ENCODE results near the gene MYOCOS.
"Not testable (repeated sequence)": the region's sequence is repeated elsewhere in the genome, so short reads cannot be mapped to it uniquely, and the experiment has no call there.

The MYOCOS gene

GRCh38 chr1:171627020-171627419 is 5.0 kb downstream of the MYOCOS start:
- no peak for DNase-seq

GRCh38 chr1:171628225-171628624 is 6.2 kb downstream of the MYOCOS start:
- no peak for DNase-seq

- no peak for DNase-seq
Measured at GRCh38 chr1:171635661-171636060, 13.6 kb downstream of the MYOCOS start.

- DNase-seq = no peak
Measured at GRCh38 chr1:171636141-171636540, 14.1 kb downstream of the MYOCOS start.

GRCh38 chr1:171637928-171638576 is 16.0 kb downstream of the MYOCOS start:
- no peak for DNase-seq

GRCh38 chr1:171640225-171640624 is 18.2 kb downstream of the MYOCOS start:
- DNase-seq = no peak

GRCh38 chr1:171641076-171641864 is 19.2 kb downstream of the MYOCOS start:
- no peak for DNase-seq

- no peak for DNase-seq
Measured at GRCh38 chr1:171642197-171642596, 20.2 kb downstream of the MYOCOS start.

- no peak for DNase-seq
Measured at GRCh38 chr1:171643156-171643555, 21.1 kb downstream of the MYOCOS start.

- peak; percentile 14 for DNase-seq
Measured at GRCh38 chr1:171644805-171645483, 22.9 kb downstream of the MYOCOS start.

GRCh38 chr1:171645553-171646248 is 23.7 kb downstream of the MYOCOS start:
- DNase-seq = no peak

GRCh38 chr1:171646249-171646560 is 24.2 kb downstream of the MYOCOS start:
- no peak for DNase-seq

- DNase-seq = no peak
Measured at GRCh38 chr1:171652234-171652822, 30.3 kb downstream of the MYOCOS start, which contains the start of gene MYOC. MYOC (minus strand) TSS chr1:171652688; CDS start chr1:171652611, 77 bp downstream.

GRCh38 chr1:171653796-171654195 is 31.8 kb downstream of the MYOCOS start:
- DNase-seq = no peak

- no peak for DNase-seq
Measured at GRCh38 chr1:171654201-171654941, 32.3 kb downstream of the MYOCOS start.

GRCh38 chr1:171654942-171655745 is 33.1 kb downstream of the MYOCOS start:
- peak; percentile 33 for DNase-seq

- DNase-seq = no peak
Measured at GRCh38 chr1:171655746-171656116, 33.7 kb downstream of the MYOCOS start.

GRCh38 chr1:171656206-171656605 is 34.2 kb downstream of the MYOCOS start:
- DNase-seq = not testable (repeated sequence)

GRCh38 chr1:171661076-171661650 is 39.1 kb downstream of the MYOCOS start:
- DNase-seq = no peak

GRCh38 chr1:171663036-171663853 is 41.2 kb downstream of the MYOCOS start:
- no peak for DNase-seq
